Subcutaneous abdominal adipose tissue (tissue), 5 donors: ENCODE results near the gene AIF1.

ENCODE experiments used
- H3K27ac ChIP-seq: one replicate; pipeline ENCODE4 v1.7.0; 2013; ENCODE audit warnings: low read depth, mild to moderate bottlenecking, inconsistent platforms, low read length, moderate library complexity
- H3K27me3 ChIP-seq, 5 donors: one replicate each; pipeline ENCODE4 v1.7.0; 2013; ENCODE audit warnings: low read length in 5 of 5, inconsistent platforms in 1 of 5; ENCODE audit not compliant: control insufficient read depth in 5 of 5, insufficient read depth in 4 of 5
- H3K36me3 ChIP-seq, 5 donors: one replicate each; pipeline ENCODE4 v1.7.0; 2013; ENCODE audit warnings: low read length in 5 of 5; ENCODE audit not compliant: control insufficient read depth in 5 of 5, insufficient read depth in 5 of 5
- H3K4me1 ChIP-seq, 5 donors: one replicate each; pipeline ENCODE4 v1.7.0; 2013; ENCODE audit warnings: low read length in 5 of 5, mild to moderate bottlenecking in 3 of 5, moderate library complexity in 1 of 5; ENCODE audit not compliant: control insufficient read depth in 5 of 5, insufficient read depth in 5 of 5
- H3K4me3 ChIP-seq, 5 donors: one replicate each; pipeline ENCODE4 v1.7.0; 2013; ENCODE audit warnings: low read length in 5 of 5, low read depth in 1 of 5
- H3K9ac ChIP-seq, 5 donors: one replicate each; pipeline ENCODE4 v1.7.0; 2013; ENCODE audit warnings: low read length in 5 of 5, mild to moderate bottlenecking in 4 of 5, moderate library complexity in 3 of 5
- H3K9me3 ChIP-seq, 5 donors: one replicate each; pipeline ENCODE4 v1.7.0; 2013; ENCODE audit warnings: low read length in 5 of 5; ENCODE audit not compliant: control insufficient read depth in 5 of 5
- donor health status: healthy.
- donor health status: healthy.
- donor health status: healthy.
- donor health status: healthy.
- donor health status: healthy.

AIF1 gene

GRCh38 chr6:31580807-31581433 is 34.1 kb upstream of the AIF1 start:
- peaks cover 5 to 53% (median 27%) of the 10 kb centered on the region in 5 donors for H3K4me1 ChIP-seq
- H3K4me3 ChIP-seq = peak overlapping the region; percentile 89 to 96 (median 92)
- peak overlapping the region; percentile 70 for H3K27ac ChIP-seq

GRCh38 chr6:31581434-31582229 is 33.4 kb upstream of the AIF1 start:
- Histone ChIP-seq H3K4me3 (peak overlapping the region; percentile 89 to 96 (median 92)), H3K4me1 (peaks cover 5 to 54% (median 27%) of the 10 kb centered on the region in 5 donors), H3K9ac (peak overlapping the region; percentile 76 to 96 (median 93)), H3K9me3 (no peaks in the 10 kb centered on the region), H3K27me3 (peaks cover 0 to 6% (median 2%) of the 10 kb centered on the region in 5 donors), H3K36me3 (peaks cover 0 to 4% (median 0%) of the 10 kb centered on the region in 5 donors), H3K27ac (peak overlapping the region; percentile 70)

More at GRCh38 chr6:31580807-31581433, 34.1 kb upstream of the AIF1 start:
- H3K27me3 ChIP-seq = peaks cover 0 to 4% (median 0%) of the 10 kb centered on the region in 5 donors
- no peaks in the 10 kb centered on the region for H3K9me3 ChIP-seq
- peak overlapping the region; percentile 76 to 96 (median 93) for H3K9ac ChIP-seq
- H3K36me3 ChIP-seq = peaks cover 0 to 4% (median 0%) of the 10 kb centered on the region in 5 donors

- no peaks in the 10 kb centered on the region for H3K9me3 ChIP-seq
- peak within 1 kb of the TSS; percentile 76 to 96 (median 93) for H3K9ac ChIP-seq
- no peaks in the 10 kb centered on the region for H3K36me3 ChIP-seq
- H3K4me3 ChIP-seq = peak within 1 kb of the TSS; percentile 89 to 96 (median 92)
- H3K27ac ChIP-seq = peak within 1 kb of the TSS; percentile 70
- H3K4me1 ChIP-seq = peaks cover 5 to 55% (median 27%) of the 10 kb centered on the region in 5 donors
- H3K27me3 ChIP-seq = peaks cover 0 to 9% (median 5%) of the 10 kb centered on the region in 5 donors
Observed at GRCh38 chr6:31582230-31582643, 32.8 kb upstream of the AIF1 start, which contains the start of gene LTB. TSS of gene LTB (minus strand) at chr6:31582424. CDS start at chr6:31582417, 7 bp downstream.

GRCh38 chr6:31585491-31585890 is 29.5 kb upstream of the AIF1 start:
- H3K9me3 ChIP-seq = no peaks in the 10 kb centered on the region
- H3K4me3 ChIP-seq = no peak overlapping the region
- H3K27ac ChIP-seq = no peak overlapping the region
- H3K27me3 ChIP-seq = peaks cover 0 to 9% (median 5%) of the 10 kb centered on the region in 5 donors
- no peak overlapping the region for H3K9ac ChIP-seq
- H3K4me1 ChIP-seq = peaks cover 5 to 67% (median 31%) of the 10 kb centered on the region in 5 donors
- no peaks in the 10 kb centered on the region for H3K36me3 ChIP-seq

GRCh38 chr6:31586008-31586407 is 29.0 kb upstream of the AIF1 start, which contains the start of gene LST1:
TSS of gene LST1 (plus strand) at chr6:31586277. CDS start at chr6:31587300, 1,023 bp downstream.
- Histone ChIP-seq H3K9ac (peak within 1 kb of the TSS in 1 of 5 donors; percentile 38), H3K27me3 (peaks cover 0 to 9% (median 5%) of the 10 kb centered on the region in 5 donors), H3K4me1 (peaks cover 5 to 61% (median 28%) of the 10 kb centered on the region in 5 donors), H3K27ac (no peak within 1 kb of the TSS), H3K9me3 (no peaks in the 10 kb centered on the region), H3K36me3 (no peaks in the 10 kb centered on the region), H3K4me3 (peak within 1 kb of the TSS in 2 of 5 donors; percentile 8 to 23)

GRCh38 chr6:31586599-31587281 is 28.3 kb upstream of the AIF1 start:
- peaks cover 4 to 54% (median 20%) of the 10 kb centered on the region in 5 donors for H3K4me1 ChIP-seq
- H3K9me3 ChIP-seq = no peaks in the 10 kb centered on the region
- no peak overlapping the region for H3K27ac ChIP-seq
- peak overlapping the region in 2 of 5 donors; percentile 8 to 23 for H3K4me3 ChIP-seq
- H3K27me3 ChIP-seq = peaks cover 0 to 9% (median 5%) of the 10 kb centered on the region in 5 donors
- H3K36me3 ChIP-seq = no peaks in the 10 kb centered on the region
- peak overlapping the region in 1 of 5 donors; percentile 38 for H3K9ac ChIP-seq

GRCh38 chr6:31587791-31588777 is 26.9 kb upstream of the AIF1 start:
- H3K36me3 ChIP-seq = no peaks in the 10 kb centered on the region
- H3K9me3 ChIP-seq = no peaks in the 10 kb centered on the region
- peaks cover 0 to 8% (median 5%) of the 10 kb centered on the region in 5 donors for H3K27me3 ChIP-seq
- H3K4me3 ChIP-seq = no peak overlapping the region
- no peak overlapping the region for H3K27ac ChIP-seq
- H3K9ac ChIP-seq = peak overlapping the region in 1 of 5 donors; percentile 30
- peaks cover 0 to 42% (median 14%) of the 10 kb centered on the region in 5 donors for H3K4me1 ChIP-seq

GRCh38 chr6:31588871-31589650 is 26.0 kb upstream of the AIF1 start:
- peak overlapping the region in 1 of 5 donors; percentile 30 for H3K9ac ChIP-seq
- H3K27ac ChIP-seq = no peak overlapping the region
- no peaks in the 10 kb centered on the region for H3K36me3 ChIP-seq
- H3K27me3 ChIP-seq = peaks cover 0 to 8% (median 5%) of the 10 kb centered on the region in 5 donors
- peaks cover 0 to 42% (median 14%) of the 10 kb centered on the region in 5 donors for H3K4me1 ChIP-seq
- no peaks in the 10 kb centered on the region for H3K9me3 ChIP-seq
- no peak overlapping the region for H3K4me3 ChIP-seq
